NCI-H1092 (cell line): Measurements from ENCODE around the gene CREB3L2.
"Not testable (repeated sequence)": the region's sequence is repeated elsewhere in the genome, so short reads cannot be mapped to it uniquely, and the experiment has no call there.

Source experiments
- DNase-seq: peaks from one replicate; lab custom pipeline; 2025; lab: John Stamatoyannopoulos, UW

CREB3L2 gene

DNA sequence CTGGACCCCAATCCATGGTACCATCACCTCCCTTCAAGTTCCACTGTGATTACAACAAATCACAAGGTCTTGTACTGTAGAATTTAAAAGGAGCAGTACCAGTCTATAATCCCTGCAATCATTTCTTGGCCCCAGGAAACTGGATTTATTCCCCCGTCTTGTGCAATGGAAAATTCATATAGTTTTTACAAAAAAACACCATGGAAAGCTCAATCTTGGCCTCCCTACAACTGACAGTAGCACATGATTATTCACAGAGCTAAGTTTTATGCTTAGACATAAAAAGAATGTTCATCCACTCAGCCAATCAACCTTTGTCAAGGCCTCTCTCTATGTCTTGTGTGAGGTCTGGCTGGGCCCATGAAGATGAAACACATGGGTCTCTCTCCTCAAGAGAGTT lies 165.3 kb downstream of the CREB3L2 start:
- no peak for DNase-seq

DNA sequence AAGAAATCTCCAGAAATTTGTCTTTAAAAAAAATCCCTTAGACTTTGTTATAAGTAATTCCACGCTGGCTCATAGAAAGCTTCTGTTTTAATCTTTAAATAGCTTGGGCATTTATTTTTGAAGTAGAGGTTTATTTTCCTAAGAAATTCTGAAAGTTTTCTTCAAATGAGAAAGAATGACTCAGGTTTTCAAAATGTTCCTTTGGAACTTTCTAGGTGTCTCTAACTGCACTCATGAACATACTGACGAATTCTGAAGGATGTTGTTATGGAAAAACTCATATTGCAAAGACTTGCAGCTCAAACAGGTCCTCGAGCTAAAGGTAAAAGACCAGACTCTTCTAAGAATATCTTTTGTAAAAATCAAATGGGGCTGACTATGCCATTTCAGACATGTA lies 165.8 kb downstream of the CREB3L2 start:
- DNase-seq = no peak

DNA sequence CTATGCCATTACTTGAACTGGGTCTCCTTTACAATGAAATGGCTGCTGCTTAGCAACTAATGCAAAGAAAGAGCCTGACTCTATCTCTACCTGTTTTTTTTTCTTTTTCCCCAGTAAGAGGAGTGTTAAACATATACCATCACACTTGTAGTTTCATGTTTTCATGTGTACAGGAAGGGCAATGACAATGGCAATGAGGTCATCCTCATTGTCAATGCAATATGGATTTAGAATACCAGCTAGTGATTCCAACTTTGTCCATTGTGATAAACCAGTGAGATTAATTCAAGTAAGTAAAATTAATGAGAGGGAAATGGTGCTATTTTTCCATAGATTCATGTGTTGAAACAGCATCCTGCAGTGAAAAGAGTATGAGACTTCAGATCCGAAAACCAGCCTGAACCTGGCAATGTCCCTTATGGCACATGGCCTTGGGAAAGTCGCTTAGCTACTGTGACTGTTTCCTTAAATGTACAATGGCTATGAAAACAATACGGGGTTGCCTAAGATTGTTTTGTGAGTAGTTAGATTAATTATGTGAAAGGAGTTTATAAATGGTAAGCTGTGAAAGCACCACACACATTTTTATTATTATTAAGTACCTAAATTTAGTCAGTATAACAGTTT lies 166.3 kb downstream of the CREB3L2 start:
- no peak for DNase-seq

DNA sequence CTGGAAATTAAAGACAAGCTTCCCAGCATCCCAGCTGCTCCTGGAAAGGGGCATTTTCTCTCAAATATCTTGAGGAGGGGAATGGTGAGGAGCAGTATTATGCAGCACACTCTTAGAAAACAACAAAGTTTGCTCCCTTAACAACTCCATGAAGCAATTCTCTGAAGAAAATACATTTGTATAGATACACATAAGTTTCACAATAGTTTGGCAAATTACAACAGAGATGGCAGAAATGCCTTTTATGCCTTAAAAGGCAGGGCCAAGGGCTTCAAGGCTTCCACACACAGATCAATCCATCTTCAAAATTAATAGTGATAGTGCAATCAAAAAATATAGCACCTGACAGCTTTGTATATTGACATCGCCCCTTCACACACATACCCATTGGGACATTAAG lies 167.3 kb downstream of the CREB3L2 start:
- no peak for DNase-seq

DNA sequence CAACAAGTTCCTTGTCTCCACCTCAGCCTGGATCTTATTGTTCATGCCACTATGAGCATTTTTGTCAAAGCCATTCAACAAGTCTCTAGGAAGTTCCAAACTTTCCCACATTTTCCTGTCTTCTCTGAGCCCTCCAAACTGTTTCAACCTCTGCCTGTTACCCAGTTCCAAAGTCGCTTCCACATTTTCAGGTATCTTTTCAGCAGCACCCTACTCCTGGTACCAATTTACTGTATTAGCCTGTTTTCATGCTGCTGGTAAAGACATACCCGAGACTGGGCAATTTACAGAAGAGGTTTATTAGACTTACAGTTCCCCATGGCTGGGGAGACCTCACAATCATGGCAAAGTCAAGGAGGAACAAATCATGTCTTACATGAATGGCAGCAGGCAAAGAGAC lies 168.9 kb downstream of the CREB3L2 start:
- DNase-seq = not testable (repeated sequence)

DNA sequence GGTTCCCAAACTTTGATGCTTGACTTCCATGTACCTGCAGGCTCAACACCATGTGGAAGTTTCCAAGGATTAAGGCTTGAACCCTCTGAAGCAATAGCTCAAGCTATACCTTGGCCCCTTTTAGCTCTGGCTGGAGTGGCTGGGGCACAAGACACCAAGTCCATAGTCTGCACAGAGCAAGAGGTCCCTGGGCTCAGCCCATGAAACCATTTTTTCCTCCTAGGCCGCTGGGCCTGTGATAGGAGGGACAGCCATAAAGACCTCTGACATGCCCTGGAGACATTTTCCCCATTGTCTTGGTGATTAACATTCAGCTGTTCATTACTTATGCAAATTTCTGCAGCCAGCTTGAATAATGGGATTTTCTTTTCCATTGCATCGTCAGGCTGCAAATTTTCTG lies 169.5 kb downstream of the CREB3L2 start:
- no peak for DNase-seq

DNA sequence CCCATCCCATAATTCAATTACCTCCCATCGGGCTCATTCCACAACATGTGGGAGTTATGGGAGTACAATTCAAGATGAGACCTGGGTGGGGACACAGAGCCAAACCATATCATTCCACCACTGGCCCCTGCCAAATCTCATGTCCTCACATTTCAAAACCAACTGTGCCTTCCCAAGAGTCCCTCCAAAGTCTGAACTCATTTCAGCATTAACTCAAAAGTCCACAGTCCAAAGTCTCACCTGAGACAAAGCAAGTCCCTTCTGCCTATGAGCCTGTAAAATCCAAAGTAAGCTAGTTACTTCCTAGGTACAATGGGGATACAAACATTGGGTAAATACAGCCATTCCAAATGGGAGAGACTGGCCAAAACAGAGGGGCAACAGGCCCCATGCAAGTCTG lies 170.3 kb downstream of the CREB3L2 start:
- not testable (repeated sequence) for DNase-seq

DNA sequence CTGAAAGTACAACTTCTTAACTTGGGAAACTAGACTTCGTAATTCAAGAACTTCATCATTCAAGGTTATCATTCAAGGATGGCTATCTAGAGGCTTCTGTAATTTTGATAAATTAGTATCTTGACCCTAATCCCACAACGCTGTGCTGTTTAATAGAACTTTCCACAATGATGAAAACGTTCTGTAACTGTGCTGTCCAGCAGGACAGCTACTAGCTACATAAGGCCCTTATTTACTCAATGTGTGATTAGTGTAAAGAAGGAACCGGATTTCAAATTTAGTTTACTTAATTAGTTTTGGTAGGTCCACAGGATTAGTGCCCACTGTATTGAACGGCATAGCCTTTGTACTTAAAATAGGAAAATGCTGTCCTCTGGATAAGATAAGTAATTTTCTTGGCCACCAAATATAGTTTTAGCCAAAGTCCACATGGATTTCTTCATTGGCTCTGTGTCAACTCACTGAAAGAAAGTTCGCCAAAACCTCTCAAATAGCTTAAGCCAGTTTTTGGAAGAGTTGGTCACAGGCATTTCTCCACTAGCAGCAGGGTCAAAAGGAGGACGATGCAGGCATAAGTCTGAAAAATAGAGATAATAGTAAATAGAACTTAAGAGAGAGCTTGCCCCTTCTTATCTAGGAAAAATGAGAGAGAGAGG lies 172.4 kb downstream of the CREB3L2 start:
- no peak for DNase-seq

DNA sequence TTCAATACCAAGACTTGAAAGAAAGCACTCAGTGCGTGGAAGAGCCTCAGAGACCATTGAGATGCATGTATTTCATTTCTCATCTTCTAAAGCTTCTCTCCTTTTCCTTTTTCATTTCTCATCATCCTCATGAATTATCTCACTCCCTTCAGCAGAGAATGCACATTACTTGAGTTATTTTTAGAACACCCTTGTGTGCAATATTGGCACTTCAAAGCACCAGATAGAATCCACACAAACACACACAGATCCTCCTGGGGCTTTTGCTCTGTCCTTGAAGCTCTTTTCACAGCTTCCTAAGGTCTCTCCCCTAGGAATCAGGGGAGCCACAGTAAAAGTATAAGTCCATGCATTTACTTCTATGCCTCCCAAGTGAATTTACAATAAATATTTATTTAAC lies 173.4 kb downstream of the CREB3L2 start:
- DNase-seq = no peak

DNA sequence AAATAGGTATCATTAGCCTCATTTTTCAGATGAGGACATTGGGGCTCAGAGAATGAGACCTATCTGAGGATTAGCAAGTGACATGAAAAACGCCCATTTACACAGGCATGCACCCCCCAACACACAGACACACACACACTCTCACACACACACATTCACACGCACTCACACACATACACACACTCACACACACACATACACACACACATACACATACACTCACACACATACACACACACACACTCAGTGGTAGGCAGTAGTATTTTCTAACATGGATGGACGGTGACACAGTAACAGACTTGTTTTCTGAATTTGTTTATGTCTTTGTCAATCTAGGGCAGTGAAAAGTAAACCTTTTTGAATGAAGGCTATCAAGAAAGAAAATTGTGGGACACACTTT lies 176.4 kb downstream of the CREB3L2 start:
- no peak for DNase-seq
